Sigmoid colon (tissue), 7 donors: ENCODE measurements around the gene GRXCR2. TPM values are rescaled to one million over a fixed set of nuclear protein-coding genes. Genes with fewer than 3 reads are reported as not detected.

Experiments
- DNase-seq: peaks from one replicate; pipeline ENCODE4 v3.0.0-alpha.2; 2019
- H3K27ac ChIP-seq, 4 donors: fragments of 200-600 bp; sonication (generic); one replicate each; pipeline ENCODE4 v1.5.1; 2016 to 2019; ENCODE audit warnings: mild to moderate bottlenecking in 1 of 4
- H3K27me3 ChIP-seq, 3 donors: fragments of 200-600 bp; sonication (generic); one replicate each; pipeline ENCODE4 v1.5.1; 2019; ENCODE audit warnings: mild to moderate bottlenecking in 1 of 3
- H3K36me3 ChIP-seq, 4 donors: fragments of 200-600 bp; sonication (generic); one replicate each; pipeline ENCODE4 v1.5.1; 2016 to 2019
- H3K4me1 ChIP-seq, 4 donors: fragments of 200-600 bp; sonication (generic); one replicate each; pipeline ENCODE4 v1.5.1; 2017 to 2019
- H3K4me3 ChIP-seq, 4 donors: fragments of 200-600 bp; sonication (generic); one replicate each; pipeline ENCODE4 v1.5.1; 2017 to 2019; ENCODE audit warnings: mild to moderate bottlenecking in 2 of 4, moderate library complexity in 1 of 4
- H3K9me3 ChIP-seq, 4 donors: fragments of 200-600 bp in 3 of 4; sonication (generic) in 3 of 4; one replicate each; pipeline versions ENCODE4 v1.5.1 to v1.6.1; 2013 to 2019
- CTCF ChIP-seq, 4 experiments: fragments of 450-650 bp in 3 of 4; fragments of 200-600 bp in 1 of 4; IDR thresholded peaks; one replicate each; pipeline ENCODE4 v1.5.1; 2016 to 2019; ENCODE audit warnings: antibody characterized with exemption in 4 of 4, mild to moderate bottlenecking in 3 of 4, moderate library complexity in 2 of 4
- EP300 ChIP-seq, 4 donors: sonication (generic); formaldehyde crosslinking; IDR thresholded peaks; one replicate each; pipeline ENCODE4 v1.6.1; 2017; ENCODE audit warnings: antibody characterized with exemption in 4 of 4
- POLR2A ChIP-seq, 2 donors: fragments of 450-650 bp; IDR thresholded peaks; one replicate each; pipeline ENCODE4 v1.6.1; 2016; ENCODE audit warnings: antibody characterized with exemption in 2 of 2, mild to moderate bottlenecking in 2 of 2, moderate library complexity in 2 of 2
- POLR2AphosphoS5 ChIP-seq, 4 donors: sonication (generic); formaldehyde crosslinking; IDR thresholded peaks; one replicate each; pipeline ENCODE4 v1.6.1; 2017; ENCODE audit warnings: antibody characterized with exemption in 4 of 4
- WGBS, 2 donors: extraction: QIAGEN DNeasy Blood & Tissue Kit; methylation state at CpG; one replicate each; pipeline ENCODE4 v1.1.7; 2013; 5-methylcytosine and 5-hydroxymethylcytosine counted together
- intact Hi-C: fragments of 100-400 bp; cut with DNase I; formaldehyde crosslinking; loops from one replicate; pipeline ENCODE4 v1.15.1; 2023
- polyA plus RNA-seq, 3 donors: library from polyadenylated mRNA; stranded (reverse); fragments of 200-250 nt; gene quantifications; one replicate each; pipeline ENCODE4 v1.2.3, GENCODE V29; 2013
- total RNA-seq, 4 donors: library from RNA; depleted of rRNA; stranded (reverse); fragments of >200 nt; gene quantifications; one replicate each; pipeline ENCODE4 v1.1.0, GENCODE V29; 2016
- donor health status: healthy with polysubstance abuse.
- donor health status: Bipolar disorder and iron deficiency.
- donor health status: healthy.

Gene GRXCR2
- total and polyA plus RNA-seq, 7 donors = not detected

DNA sequence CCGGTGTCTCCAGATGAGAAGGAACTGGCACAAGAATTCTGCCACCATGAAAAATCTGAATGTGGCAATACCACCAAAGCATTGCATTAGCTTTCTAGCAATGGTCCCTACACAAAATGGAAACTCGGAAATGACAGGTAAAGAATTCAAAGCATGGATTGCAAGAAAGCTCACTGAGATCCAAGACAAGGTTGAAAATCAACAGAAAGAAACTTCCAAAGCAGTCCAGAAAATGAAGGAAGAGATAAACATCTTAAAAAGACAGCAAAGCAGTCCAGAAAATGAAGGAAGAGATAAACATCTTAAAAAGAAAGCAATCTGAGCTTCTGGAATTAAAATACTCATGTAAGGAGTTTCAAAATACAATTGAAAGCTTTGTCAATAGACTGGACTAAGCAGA, 16.8 kb upstream of the GRXCR2 start:
- Histone ChIP-seq H3K4me3 (no peak overlapping the region), H3K27me3 (no peaks in the 10 kb centered on the region)
- TF ChIP-seq POLR2AphosphoS5 (IDR thresholded peaks at IDR 0.05) (no peak), CTCF (IDR thresholded peaks at IDR 0.05) (no peak), POLR2A (IDR thresholded peaks at IDR 0.05) (no peak), EP300 (IDR thresholded peaks at IDR 0.05) (no peak)

GRCh38 chr5:145887976-145888574, 15.3 kb upstream of the GRXCR2 start:
- intact Hi-C loops = no loop called here
- WGBS, 2 donors = 69 to 74% methylated on average over 5 of the region's 5 CpGs
- H3K4me3 ChIP-seq = no peak overlapping the region

More for the DNA sequence above, 16.8 kb upstream of the GRXCR2 start:
- H3K4me1 ChIP-seq = no peaks in the 10 kb centered on the region
- H3K36me3 ChIP-seq = no peaks in the 10 kb centered on the region
- DNase-seq = no peak
- H3K9me3 ChIP-seq = peaks cover 0 to 9% (median 0%) of the 10 kb centered on the region in 4 donors
- WGBS, 2 donors = 89 to 95% methylated on average over 2 of the region's 2 CpGs
- intact Hi-C loops = no loop called here
- no peak overlapping the region for H3K27ac ChIP-seq

GRCh38 chr5:145887217-145887616, 14.4 kb upstream of the GRXCR2 start:
- intact Hi-C loops = no loop called here
- WGBS, 2 donors = 49 to 76% methylated on average over 3 of the region's 3 CpGs
- Histone ChIP-seq H3K27ac (no peak overlapping the region), H3K4me1 (no peaks in the 10 kb centered on the region), H3K36me3 (no peaks in the 10 kb centered on the region), H3K4me3 (no peak overlapping the region), H3K27me3 (no peaks in the 10 kb centered on the region), H3K9me3 (peaks cover 0 to 9% (median 0%) of the 10 kb centered on the region in 4 donors)
- TF ChIP-seq EP300 (IDR thresholded peaks at IDR 0.05) (no peak), CTCF (IDR thresholded peaks at IDR 0.05) (peak in 1 of 4 experiments; percentile 5)
- DNase-seq = no peak

More at GRCh38 chr5:145887976-145888574, 15.3 kb upstream of the GRXCR2 start:
- TF ChIP-seq EP300 (IDR thresholded peaks at IDR 0.05) (no peak), CTCF (IDR thresholded peaks at IDR 0.05) (peak in 2 of 4 experiments; percentile 21 to 30)
- H3K4me1 ChIP-seq = no peaks in the 10 kb centered on the region
- no peaks in the 10 kb centered on the region for H3K36me3 ChIP-seq
- H3K27me3 ChIP-seq = no peaks in the 10 kb centered on the region
- DNase-seq = no peak
- no peak overlapping the region for H3K27ac ChIP-seq
- peaks cover 0 to 9% (median 0%) of the 10 kb centered on the region in 4 donors for H3K9me3 ChIP-seq

DNA sequence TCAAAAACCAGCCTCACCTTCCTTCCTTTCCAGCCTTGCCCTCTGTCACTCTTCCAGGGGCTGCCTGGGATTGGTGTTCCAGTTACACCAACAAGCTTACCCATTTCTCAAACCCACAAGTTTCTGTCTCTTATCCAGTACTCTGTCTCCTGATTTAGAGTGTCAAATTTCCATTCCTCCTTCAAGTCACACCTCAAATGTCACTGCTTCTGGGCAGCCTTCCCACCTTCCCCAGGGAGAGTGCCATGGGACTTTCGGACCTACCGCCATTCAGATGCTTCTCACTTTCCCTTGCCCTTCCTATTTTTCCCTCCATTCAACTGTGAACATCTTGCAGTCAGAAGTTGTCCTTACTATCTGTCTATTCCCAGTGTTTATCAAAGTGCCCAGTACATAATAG, 2.0 kb upstream of the GRXCR2 start:
- Histone ChIP-seq H3K36me3 (no peaks in the 10 kb centered on the region), H3K27me3 (no peaks in the 10 kb centered on the region), H3K4me1 (no peaks in the 10 kb centered on the region), H3K27ac (no peak overlapping the region), H3K9me3 (no peaks in the 10 kb centered on the region), H3K4me3 (no peak overlapping the region)
- DNase-seq = no peak
- TF ChIP-seq CTCF (IDR thresholded peaks at IDR 0.05) (no peak), EP300 (IDR thresholded peaks at IDR 0.05) (no peak), POLR2AphosphoS5 (IDR thresholded peaks at IDR 0.05) (no peak), POLR2A (IDR thresholded peaks at IDR 0.05) (no peak)
- intact Hi-C loops = no loop called here
- 93 to 94% methylated on average over 2 of the region's 2 CpGs for WGBS, 2 donors

- no peak for TF ChIP-seq CTCF (IDR thresholded peaks at IDR 0.05)
- TF ChIP-seq POLR2AphosphoS5 (IDR thresholded peaks at IDR 0.05) = no peak
- TF ChIP-seq POLR2A (IDR thresholded peaks at IDR 0.05) = no peak
- TF ChIP-seq EP300 (IDR thresholded peaks at IDR 0.05) = no peak
- intact Hi-C loops = no loop called here
- Histone ChIP-seq H3K36me3 (no peaks in the 10 kb centered on the region), H3K27me3 (no peaks in the 10 kb centered on the region), H3K27ac (no peak overlapping the region), H3K4me1 (no peaks in the 10 kb centered on the region), H3K9me3 (no peaks in the 10 kb centered on the region), H3K4me3 (no peak overlapping the region)
- WGBS, 2 donors = 44 to 74% methylated on average over 8 of the region's 8 CpGs
- no peak for DNase-seq
These were observed 328 bp downstream of the GRXCR2 start for GRCh38 chr5:145872486-145872885.
